GM12801 (cell line): ENCODE data around the gene FRAT2.

ENCODE experiments used
- CTCF ChIP-seq: IDR thresholded peaks from one replicate; pipeline ENCODE4 v1.5.1; 2011; ENCODE audit warnings: control low read depth; ENCODE audit not compliant: insufficient read length; ENCODE audit errors: extremely low read depth

The FRAT2 gene

GRCh38 chr10:97355571-97355975 lies 21.0 kb upstream of the FRAT2 start:
- no peak for TF ChIP-seq CTCF

DNA sequence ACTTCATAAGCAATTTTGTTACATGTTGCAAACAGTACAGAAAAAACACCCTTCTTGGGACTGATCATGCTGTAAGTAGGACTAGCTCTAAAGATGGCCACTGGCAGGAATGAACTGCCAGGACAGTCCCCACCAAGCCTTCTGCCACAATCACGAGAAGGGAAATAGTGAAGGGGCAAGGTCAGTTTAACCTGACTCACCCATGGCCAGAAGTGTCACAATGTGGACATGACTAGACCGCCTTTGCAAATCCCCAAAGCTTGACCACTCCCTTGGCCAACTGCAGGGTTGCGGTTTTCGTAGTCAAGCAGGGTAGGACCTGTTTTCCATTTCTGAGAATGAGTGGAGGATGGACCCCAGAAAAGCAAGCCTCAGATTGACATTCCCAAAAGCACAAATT lies 19.4 kb upstream of the FRAT2 start:
- no peak for TF ChIP-seq CTCF

DNA sequence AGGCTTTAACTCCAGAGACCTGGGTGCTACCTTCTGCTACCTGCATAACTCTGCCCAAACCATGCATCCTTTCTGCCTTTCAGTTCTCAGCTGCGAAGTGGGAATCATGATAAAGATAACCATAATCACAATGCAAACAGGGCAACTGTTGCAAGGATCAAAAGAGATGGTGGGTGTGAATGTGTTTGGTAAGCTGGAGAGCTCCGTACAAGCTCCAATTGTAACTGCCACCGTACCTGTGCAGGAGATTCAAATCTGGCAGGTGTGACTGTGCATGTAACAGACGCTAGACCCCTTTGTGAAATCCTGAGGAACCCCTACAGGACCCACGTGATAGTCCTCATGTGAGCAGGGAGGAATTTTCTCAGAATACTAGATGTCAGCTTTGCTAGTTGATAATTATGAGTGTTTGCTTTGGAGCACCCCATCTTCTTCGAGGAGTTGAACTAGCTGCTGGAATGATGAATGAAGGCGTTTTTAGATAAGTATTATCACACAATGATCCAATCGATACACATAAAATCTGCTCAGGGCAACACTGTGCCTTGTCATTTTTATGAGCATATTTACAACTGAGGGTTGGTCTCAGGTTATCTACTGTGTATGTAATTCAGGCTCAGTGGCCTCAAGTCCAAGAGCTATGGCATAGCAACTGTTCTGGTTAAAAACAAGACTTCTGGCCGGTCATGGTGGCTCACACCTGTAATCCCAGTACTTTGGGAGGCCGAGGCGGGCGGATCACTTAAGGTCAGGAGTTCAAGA lies 15.4 kb upstream of the FRAT2 start:
- no peak for TF ChIP-seq CTCF

- TF ChIP-seq CTCF, result no peak
These were observed 12.8 kb upstream of the FRAT2 start for GRCh38 chr10:97347317-97347716.

DNA sequence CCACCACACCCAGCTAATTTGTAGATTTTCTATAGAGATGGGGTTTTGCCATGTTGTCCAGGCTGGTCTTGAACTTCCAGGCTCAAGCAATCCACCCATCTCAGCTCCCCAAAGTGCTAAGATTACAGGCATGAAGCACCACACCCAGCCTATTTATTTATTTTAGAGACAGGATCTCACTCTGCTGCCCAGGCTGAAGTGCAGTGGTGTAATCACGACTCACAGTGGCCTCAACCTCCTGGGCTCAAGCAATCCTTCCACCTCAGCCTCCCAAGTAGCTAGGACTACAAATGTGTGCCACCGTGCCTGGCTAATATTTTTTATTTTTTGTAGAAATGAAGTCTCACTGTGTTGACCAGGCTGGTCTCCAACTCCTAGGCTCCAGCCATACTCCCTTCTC lies 6.9 kb upstream of the FRAT2 start:
- no peak for TF ChIP-seq CTCF

DNA sequence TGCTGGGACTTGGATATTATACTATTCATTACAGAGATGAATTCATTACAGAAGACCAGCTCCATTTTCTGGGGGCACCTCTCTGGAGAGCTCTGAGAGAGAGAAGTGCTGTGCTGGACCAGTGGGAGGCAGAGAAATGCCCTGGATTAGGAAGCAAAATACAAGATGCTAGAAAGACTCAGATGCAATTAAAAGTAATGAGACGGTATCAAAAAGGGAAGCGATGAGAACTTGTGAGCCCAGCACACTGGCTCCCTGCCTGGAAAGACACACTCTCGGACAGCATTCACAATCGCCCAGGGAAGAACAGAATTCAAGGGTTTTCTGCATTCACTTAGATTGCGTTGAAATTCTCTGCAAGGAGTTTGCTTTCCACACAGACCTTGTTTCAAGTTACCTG lies 3.5 kb upstream of the FRAT2 start:
- TF ChIP-seq CTCF, result no peak

- TF ChIP-seq CTCF, result no peak
These were observed 2.7 kb upstream of the FRAT2 start for GRCh38 chr10:97336942-97337831.
